22Rv1 (cell line): ENCODE measurements around the gene PRRG3.

ENCODE experiments used
- CTCF ChIP-seq: fragments of 450-650 bp; IDR thresholded peaks from 2 replicates; pipeline ENCODE4 v1.5.1; 2017; ENCODE audit warnings: mild to moderate bottlenecking
- ZFX ChIP-seq: fragments of 450-650 bp; IDR thresholded peaks from 2 replicates; pipeline ENCODE4 v1.6.1; 2017; ENCODE audit warnings: antibody characterized with exemption, borderline replicate concordance

- TF ChIP-seq CTCF (no peak), ZFX (no peak)
Measured at GRCh38 chrX:151703487-151703886, 8.2 kb downstream of the PRRG3 start.
